Measurements from ENCODE around the gene LKAAEAR1. TPM values are rescaled to one million over a fixed set of nuclear protein-coding genes. Genes with fewer than 3 reads are reported as not detected.
A peak's percentile ranks its signal among the peaks of the same experiment; 100 is the strongest.

LKAAEAR1 gene
- total and polyA plus RNA-seq, 9 of the 15 experiments (the other 6 are each of a cell fraction or from before 2014, with no cell fraction given): not detected

- TF ChIP-seq SRF (CRISPR knock-in tag; IDR thresholded peaks at IDR 0.05) (no peak), MBD1 (CRISPR knock-in tag; IDR thresholded peaks at IDR 0.05) (peak; percentile 75; the same call in 1 of the 2 replicates), NFE2 (IDR thresholded peaks at IDR 0.05; ENCODE audit: low read depth) (no peak), PURB (CRISPR knock-in tag; IDR thresholded peaks at IDR 0.05; ENCODE audit: low read depth) (no peak), ZNF592 (IDR thresholded peaks at IDR 0.05) (peak; percentile 29; the same call in 1 of the 2 replicates), EP400 (IDR thresholded peaks at IDR 0.05) (no peak), EWSR1 (IDR thresholded peaks at IDR 0.05; ENCODE audit: borderline replicate concordance, low read depth, partially characterized antibody) (no peak), CHCHD3 (CRISPR knock-in tag; IDR thresholded peaks at IDR 0.05) (no peak), CHD1 (IDR thresholded peaks at IDR 0.05; ENCODE audit: low read length) (peak; percentile 87), ZNF639 (CRISPR knock-in tag; conservative IDR thresholded peaks at IDR 0.05 in 1 of 2, IDR thresholded peaks at IDR 0.05 in 1 of 2) (no peak), SMAD4 (CRISPR knock-in tag; conservative IDR thresholded peaks at IDR 0.05) (no peak), MCM7 (IDR thresholded peaks at IDR 0.05) (no peak), EGR1 (conservative IDR thresholded peaks at IDR 0.05) (peak; percentile 41), DNMT1 (IDR thresholded peaks at IDR 0.05) (no peak), TCFL5 (CRISPR knock-in tag; conservative IDR thresholded peaks at IDR 0.05) (no peak), RBFOX2 (IDR thresholded peaks at IDR 0.05; ENCODE audit: low read depth, low read length) (peak; percentile 59), STAT6 (CRISPR knock-in tag; IDR thresholded peaks at IDR 0.05) (no peak), ZBTB7A (IDR thresholded peaks at IDR 0.05; ENCODE audit: borderline replicate concordance, control insufficient read depth, low read depth, low read length) (peak; percentile 44; the same call in 1 of the 2 replicates)
Observed at GRCh38 chr20:64048402-64049044, 35.7 kb downstream of the LKAAEAR1 start (continued).

All from K562 (cell line).